Epithelial cell of esophagus (primary cell): ENCODE data around the gene AFAP1L1.
A peak's percentile ranks its signal among the peaks of the same experiment; 100 is the strongest.

Source experiments
- DNase-seq: peaks from one replicate; pipeline ENCODE4 v3.0.0; 2010; ENCODE audit warnings: low read depth
- H3K4me3 ChIP-seq: 2 replicates; pipeline ENCODE4 v1.5.1; 2011; ENCODE audit warnings: mild to moderate bottlenecking, low read length, control low read depth
- CTCF ChIP-seq: IDR thresholded peaks from 2 replicates; pipeline ENCODE4 v1.5.1; 2011; ENCODE audit warnings: low read depth, mild to moderate bottlenecking, low read length, control low read depth, inconsistent platforms; ENCODE audit not compliant: insufficient read depth; ENCODE audit errors: missing control alignments

AFAP1L1 gene

GRCh38 chr5:149261246-149261645, 10.4 kb upstream of the AFAP1L1 start:
- TF ChIP-seq CTCF = no peak
- no peak for DNase-seq
- no peak overlapping the region for H3K4me3 ChIP-seq

GRCh38 chr5:149262315-149262714, 9.3 kb upstream of the AFAP1L1 start:
- no peak for TF ChIP-seq CTCF
- no peak overlapping the region for H3K4me3 ChIP-seq
- DNase-seq = peak; percentile 55

GRCh38 chr5:149264439-149265067, 7.1 kb upstream of the AFAP1L1 start:
- TF ChIP-seq CTCF = peak; percentile 94
- DNase-seq = peak; percentile 81

GRCh38 chr5:149265068-149265465, 6.6 kb upstream of the AFAP1L1 start:
- DNase-seq = no peak
- no peak for TF ChIP-seq CTCF
- no peak overlapping the region for H3K4me3 ChIP-seq

More at GRCh38 chr5:149264439-149265067, 7.1 kb upstream of the AFAP1L1 start:
- H3K4me3 ChIP-seq = no peak overlapping the region

- peak; percentile 43 for TF ChIP-seq CTCF
- peak; percentile 62 for DNase-seq
- no peak overlapping the region for H3K4me3 ChIP-seq
Measured at GRCh38 chr5:149265597-149265996, 6.1 kb upstream of the AFAP1L1 start.

- H3K4me3 ChIP-seq = no peak overlapping the region
- no peak for TF ChIP-seq CTCF
- DNase-seq = peak; percentile 43
Measured at GRCh38 chr5:149267241-149267973, 4.3 kb upstream of the AFAP1L1 start.
